ENCODE data around the gene GLIS1.

- TF ChIP-seq CTCF (optimal IDR thresholded peaks at IDR 0.05 in 1 of 3, IDR thresholded peaks at IDR 0.05 in 1 of 3, conservative IDR thresholded peaks at IDR 0.05 in 1 of 3; ENCODE audit: extremely low read depth in 1 of 3, insufficient read depth in 2 of 3, low read length in 3 of 3), result no peak
- no peak for TF ChIP-seq EZH2 (IDR thresholded peaks at IDR 0.05; ENCODE audit: low read length)
Measured at GRCh38 chr1:53732409-53732808, 6.6 kb downstream of the GLIS1 start.

Measured in keratinocyte (primary cell).